SHP77 treated with DMSO at 0.1 percent for 48 hours (cell line): Measurements from ENCODE around the gene IRGC.

Experiments used
- DNase-seq: peaks from one replicate; lab custom pipeline; 2025; lab: John Stamatoyannopoulos, UW

The IRGC gene

DNA sequence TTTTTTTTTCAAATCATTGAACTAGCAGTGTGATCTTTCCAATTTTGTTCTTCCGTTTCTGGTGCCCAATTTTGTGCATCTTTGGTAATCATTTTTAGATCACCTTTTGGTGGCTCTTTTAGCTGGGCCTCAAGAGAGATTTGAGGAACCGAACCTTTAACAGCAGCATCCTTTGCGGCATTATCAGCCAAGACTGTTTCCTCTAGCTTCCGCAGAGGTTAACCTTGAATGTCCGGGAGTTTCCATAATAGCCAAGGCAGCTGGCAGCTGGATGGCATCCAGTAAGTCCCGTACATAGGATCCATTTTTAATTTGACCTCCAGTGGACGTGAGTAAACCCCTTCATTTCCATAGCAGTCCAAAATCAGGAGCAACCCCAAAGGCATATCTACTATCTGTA is 9.6 kb downstream of the IRGC start:
- DNase-seq: no peak

DNA sequence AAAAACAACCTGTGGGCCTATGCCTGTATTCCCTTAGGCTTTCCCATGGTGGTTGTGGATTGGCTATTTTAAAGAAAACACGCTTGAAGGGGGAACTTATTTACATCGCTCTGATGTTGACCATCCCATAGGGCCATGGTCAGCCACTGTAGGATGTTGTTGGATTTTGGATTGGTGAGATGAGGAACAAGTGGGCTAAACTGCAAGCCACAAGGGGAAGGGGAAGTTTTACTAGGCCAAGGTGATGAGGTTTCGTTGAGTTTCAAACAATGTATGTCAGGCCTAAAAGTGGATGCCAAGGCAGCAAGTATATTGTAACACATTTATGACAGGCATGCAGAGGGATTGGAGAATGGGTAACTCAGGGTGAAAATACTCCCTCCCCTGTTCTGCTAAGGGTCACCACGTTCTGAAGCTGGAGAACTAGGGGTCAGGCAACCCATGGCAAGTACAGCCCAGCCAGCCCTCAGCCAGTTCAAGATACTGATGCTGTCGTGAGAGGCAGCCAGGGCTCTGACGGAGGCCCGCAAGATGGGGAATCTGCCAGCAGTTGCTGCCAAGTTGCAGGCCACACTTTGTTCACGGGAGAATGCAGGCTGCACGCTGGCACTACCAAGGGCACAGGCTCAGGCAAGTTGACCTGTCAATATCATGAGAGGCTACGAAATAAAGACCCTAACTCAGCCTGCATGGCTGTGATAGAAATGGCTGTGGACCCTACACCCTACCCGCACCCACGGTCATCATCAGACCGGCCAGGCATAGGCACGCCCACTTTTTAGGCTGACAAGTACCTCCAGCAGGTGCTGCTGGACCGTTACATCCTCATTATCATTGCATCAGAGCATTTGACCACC is 11.1 kb downstream of the IRGC start:
- DNase-seq: no peak

DNA sequence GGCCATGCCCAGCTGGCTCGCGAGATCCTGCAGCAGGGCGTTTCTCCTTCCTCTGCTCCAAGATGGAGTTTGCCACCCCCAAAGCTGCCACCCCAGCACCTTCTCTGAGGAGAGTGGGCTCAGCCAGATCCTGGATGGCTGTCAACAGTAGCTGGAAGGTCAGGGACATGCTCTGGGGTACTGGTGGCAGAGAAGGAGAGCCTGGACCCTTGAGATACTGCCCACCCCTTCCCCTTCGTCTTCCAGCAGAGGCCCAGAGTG is 11.6 kb downstream of the IRGC start:
- no peak for DNase-seq

DNA sequence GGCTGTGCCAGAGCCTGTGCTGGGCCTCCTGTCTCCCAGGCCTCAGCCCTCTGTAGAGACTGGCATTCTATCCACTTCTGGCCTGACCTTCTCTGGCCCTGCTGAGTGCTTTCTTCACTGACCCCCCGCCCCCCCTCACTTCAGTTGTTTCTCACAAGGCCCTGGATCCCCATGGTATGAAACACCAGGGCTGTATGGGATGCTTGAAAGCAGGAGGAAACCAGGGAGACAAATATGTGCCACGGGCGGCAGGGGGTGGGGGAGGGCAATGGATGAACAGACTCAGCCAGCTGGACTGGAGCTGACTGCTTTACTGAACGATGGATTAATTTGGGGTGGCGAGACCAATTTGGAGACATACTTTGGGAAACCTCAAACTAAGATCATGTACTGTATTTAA is 14.0 kb downstream of the IRGC start:
- no peak for DNase-seq

DNA sequence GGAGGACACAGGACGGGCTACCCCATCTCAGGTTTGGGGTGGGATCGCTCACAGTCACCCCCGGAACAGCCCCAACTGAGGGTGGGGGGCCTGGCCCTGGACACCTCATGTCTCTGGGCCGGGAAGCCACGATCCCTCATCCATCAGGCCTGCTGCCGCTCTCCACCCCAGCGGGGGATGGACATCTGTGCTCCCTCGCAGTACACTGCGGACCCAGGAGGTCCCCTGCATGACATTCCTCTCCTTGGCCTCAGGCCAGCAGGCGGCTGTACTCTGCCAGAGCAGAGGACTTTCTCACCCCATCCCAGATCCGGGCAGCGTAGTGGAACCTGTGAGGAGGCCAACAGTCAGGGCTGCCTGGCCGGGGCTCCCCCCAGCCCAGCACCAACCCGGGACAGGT is 15.5 kb downstream of the IRGC start:
- no peak for DNase-seq

DNA sequence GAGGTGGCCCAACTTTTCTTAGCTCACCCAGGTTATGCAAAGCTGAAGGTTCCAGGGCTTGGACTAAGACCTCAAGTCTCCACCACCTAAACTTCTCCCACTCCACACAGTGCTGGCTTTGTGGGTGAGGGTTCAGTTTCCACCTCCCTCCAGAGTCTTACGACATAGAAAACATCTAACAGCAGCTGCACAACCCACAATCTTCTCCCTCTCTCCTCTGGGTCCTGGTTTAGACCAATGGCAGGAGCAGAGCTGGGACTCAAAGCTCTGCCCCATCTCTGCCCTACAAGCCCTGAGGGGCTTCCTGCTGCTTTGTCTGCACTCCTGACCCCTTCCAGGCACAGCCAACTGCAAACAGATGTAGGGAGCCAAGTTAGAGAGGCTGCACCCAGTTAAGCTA is 16.0 kb downstream of the IRGC start:
- DNase-seq: no peak

DNA sequence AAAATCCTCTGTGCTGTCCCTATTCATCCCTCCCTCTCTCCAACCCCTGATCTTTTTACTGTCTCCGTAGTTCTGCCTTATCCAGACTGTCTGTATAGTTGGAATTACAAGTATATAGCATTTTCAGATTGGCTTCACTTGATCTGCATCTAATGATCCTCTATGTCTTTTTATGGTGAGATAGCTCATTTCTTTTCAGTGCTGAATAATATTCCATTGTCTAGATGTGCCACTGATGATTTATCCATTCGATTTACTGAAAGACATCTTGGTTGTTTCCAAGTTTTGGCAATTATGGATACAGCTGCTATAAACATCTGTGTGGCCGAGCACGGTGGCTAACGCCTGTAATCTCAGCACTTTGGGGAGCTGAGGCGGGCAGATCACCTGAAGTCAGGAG is 19.1 kb downstream of the IRGC start:
- no peak for DNase-seq

DNA sequence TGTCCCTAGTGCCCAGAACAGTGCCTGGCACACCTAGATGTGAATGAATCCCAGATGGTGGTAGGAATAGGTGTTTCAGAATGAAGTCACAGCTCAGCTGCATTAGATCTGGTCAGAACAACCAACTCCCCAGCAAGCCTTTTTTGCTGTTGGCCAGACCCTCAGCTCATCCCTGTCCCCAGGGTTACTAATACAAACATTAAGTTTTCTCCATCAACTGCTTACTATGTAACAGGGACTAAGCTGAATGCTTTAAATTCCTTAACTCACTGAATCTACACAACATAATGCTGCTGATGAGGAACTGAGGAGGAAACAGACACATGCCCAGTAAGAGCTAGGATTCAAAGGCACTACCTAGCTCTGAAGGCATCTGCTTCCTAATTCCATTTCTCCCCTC is 20.1 kb downstream of the IRGC start:
- no peak for DNase-seq

DNA sequence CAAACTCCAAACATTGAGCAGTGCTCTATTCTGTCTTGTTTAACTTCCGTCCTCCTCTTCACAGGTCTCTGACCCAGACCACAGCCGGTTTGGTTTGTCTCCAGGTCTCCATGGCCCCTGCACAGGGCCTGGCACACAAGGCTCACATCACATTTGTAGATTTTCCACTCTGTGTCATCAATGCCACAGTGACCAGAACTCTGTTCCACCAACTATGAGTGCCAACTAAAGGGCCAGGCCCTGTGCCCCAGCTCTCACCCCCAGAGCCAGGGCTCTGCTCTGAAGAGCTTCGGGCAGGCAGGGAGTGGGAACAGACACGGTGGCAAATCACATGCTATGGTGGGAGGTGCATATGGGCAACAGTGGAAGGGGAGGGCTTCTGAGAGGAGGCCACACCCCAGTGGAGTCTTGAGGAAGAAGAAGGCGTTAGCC is 22.9 kb downstream of the IRGC start:
- DNase-seq: no peak

DNA sequence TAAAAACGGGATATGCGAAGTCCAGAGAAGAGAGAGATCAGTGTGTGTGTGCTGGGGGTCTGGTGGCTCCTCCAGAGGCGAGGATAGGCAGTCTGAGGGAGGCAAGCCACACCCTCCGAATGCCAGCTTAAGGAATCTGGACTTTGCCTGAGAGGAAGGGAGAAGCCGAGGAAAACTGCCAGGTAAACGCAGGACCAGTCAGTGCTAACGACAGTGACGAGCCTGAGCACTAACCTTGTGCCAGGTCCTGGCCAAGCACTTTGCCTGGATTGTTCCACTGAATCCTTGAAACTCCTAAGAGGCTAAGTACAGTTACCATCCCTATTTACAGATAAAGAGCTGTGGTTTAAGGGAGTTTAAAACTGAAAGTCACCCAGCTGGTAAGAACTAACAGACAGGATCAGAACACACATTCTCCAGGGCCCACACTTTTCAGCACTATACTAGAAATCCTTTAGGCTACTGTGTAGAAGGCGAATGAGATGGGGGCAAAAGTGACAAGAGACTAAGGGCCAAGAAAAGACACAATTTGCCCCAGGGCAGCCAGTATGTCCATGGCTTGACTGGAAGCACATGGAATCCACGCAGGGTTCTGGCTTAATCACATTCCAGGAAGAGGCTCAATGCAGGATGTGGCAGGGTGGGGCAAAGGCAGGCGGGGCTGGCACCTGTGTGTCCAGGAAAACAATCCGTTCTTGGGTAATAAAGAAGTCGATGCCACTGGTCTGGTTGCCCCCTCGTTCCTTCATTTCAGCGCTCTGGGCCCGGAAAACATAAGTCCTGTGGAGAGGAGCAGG is 23.8 kb downstream of the IRGC start:
- no peak for DNase-seq

DNA sequence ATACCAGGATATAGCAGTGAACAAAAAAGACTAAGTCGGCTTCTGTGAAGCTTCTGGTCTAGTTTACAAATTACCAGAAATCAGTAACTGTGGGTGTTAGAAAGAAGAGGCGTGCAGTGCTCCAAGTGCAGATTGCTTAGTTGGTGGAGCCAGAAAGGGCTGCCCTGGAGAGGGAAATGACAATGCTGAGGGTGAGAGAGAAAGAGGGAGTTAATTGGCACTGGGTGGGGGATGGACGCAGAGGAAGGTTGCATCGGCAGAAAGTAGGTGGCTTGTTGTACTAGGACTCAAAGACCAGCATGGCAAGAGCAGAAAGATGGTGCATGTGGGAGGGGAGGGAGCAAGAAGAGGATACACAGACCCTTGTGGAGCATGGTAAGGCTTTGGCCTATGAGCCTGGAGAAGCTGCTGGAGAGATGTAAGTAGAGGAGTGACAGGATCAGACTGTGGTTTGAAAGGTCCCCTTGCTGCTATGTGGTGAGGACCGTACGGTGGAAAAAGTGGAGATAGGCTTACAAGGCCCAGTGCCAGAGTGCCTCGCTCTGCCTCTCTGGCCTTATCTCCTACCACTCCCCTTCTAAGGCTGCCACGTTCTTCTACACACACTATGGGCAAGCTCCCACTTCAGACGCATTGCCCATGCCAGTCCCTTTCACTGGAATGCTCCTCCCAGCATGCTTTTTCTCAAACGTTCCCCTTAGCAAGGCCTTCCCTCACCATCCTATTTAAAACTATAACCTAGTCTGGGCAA is 25.4 kb downstream of the IRGC start:
- no peak for DNase-seq

DNA sequence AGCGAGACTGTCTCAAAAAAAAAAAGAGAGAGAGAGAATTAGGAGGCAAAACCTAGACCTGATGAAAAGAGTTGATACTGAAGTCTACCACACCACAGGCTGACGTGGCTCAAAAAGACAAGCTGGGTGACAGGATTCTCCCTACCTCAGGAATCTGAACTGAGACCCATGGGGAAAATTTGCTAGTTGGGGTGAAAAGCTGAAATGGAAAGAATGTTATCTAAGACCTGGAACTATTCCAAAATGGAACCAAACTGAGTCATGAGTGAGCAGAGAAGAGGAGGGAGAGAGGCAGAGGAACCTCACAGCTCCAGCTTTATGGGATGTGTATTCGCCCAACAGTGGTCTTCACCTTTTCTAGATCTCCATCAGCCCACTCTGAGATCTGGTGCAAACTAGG is 27.2 kb downstream of the IRGC start:
- DNase-seq: no peak

DNA sequence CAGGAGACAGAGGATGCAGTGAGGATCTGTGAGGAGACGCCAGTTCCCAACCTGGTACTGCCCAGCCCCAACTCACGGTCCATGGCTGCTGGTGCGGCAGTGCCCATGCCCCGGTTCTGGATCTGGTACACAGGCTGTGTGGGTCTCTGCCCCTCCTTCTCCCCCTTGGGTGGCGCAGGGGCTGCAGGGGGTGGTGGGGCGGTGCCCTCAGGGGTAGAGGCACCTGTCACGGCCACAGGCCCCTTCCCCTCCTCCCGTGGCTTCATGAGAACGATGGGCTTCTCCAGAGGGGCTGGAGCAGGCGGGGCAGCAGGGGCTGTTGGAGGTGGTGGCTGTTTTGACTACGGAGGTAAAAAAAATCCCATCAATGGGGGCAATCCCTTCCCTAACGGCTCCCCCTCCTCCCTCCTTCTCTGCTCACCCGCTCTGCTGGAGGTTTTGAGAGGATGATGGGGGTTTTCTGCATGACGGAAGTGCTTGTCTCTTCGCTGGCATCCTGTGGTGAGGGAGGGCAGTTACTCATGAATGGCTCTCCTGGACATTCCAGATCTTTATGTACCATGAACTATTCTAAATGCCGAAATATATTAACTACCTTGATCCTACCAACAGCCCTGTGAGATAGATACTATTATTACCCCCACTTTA is 31.8 kb downstream of the IRGC start:
- no peak for DNase-seq

DNA sequence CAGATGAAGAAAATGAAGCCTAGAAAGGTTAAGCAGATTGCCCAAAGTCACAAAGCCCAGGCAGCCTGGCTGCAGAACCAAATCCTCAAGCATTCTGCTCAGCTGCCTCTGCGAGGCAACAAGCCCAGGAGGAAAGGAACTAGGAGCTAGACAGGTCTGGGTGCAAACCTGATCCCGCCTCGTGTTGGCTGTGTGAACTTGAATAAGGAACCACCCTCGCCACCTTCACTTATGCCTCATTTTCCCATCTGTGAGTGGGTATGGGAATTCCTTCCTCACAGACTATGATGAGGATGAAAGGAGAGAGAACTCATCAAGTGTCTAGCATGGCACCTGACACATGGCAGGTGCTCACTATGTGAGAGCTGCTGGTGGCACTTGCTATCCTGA is 32.3 kb downstream of the IRGC start:
- no peak for DNase-seq

DNA sequence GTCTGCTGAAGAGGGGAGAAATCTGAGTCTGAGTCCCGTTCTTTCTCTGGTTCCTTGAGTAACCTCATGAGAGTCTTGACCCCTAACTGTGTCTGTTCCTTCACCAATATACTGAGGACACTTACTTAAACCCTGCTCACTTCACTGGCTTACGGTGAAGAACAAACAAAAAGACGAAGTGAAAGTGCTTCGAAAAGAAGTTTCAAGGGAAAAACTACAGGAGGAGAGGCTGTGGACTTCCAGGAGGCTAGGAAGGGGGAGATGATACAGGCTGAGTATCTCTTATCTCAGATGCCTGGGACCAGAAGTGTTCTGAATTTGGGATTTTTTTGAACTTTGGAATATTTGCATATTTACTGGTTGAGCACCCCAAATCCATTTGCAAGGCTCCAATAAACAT is 32.8 kb downstream of the IRGC start:
- no peak for DNase-seq

DNA sequence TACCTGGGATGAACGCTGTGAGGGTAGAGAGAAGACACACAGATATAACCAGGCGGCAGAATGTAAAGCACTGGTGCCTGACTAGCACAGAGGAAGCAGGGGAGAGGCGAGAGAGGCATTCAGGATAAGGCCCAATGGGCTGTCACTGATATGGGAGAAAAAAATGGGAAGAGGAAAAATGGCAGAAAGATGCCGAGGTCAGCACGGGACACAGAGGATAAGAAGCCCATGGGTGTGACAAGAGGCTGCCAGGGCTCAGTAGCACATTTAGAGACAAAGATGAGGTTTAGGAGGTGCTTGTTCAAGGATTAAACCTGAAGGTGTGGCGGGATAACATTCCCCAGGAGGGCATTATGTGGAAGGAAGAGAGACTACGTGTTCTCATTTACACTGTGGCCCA is 33.3 kb downstream of the IRGC start:
- no peak for DNase-seq

DNA sequence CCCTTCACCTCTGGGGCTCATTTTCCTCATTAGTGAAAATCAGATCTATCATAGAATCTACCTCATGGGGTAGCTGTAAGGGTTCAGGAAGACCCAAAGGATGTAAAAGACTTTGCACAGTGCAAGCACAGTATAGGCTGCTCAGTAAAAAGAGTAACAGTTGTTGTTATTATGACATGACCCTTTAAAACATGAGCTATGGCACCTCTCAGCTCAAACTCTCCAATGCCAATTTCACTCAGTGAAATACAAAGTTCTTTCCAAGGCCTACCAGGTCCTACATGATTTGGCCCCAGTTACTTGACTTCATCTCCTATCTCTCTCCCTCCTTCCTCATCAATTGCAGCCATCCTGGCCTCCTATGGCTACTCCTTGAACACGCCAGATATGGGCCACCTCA is 34.0 kb downstream of the IRGC start:
- no peak for DNase-seq

DNA sequence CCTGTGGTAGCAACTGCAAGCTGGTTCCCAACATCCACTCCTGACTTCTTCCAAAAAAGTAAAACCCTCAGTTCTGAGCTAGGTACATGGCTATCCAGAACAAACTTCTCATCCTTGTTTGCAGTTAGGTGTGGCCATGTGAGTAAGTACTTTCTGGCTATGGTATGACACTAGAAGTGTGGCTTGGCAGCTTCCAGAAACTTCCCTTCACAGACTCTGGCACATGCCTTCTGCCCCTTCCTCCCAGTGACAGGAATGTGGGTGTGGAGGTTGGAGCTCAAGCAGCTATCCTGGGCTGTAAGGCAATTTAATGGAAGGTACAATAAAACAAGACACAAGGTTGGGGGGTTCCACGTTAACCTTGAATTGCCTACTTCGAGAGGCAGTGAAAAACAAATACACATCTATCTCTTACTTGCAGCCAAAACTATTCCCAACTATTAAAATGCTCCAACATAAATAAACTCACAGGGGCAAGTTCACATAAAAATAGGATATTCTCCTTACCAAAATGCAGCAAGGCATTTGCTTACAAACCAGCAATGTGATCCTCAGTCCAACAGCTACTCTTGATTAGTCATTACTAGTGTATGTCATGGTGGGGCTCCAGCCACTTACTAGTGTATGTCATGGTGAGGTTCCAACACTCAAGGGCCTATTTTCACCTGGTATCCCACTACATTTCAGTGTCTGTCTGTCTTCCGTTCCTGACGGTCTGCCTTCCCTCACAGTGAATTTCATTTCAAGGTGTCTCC is 35.8 kb downstream of the IRGC start:
- DNase-seq: no peak

DNA sequence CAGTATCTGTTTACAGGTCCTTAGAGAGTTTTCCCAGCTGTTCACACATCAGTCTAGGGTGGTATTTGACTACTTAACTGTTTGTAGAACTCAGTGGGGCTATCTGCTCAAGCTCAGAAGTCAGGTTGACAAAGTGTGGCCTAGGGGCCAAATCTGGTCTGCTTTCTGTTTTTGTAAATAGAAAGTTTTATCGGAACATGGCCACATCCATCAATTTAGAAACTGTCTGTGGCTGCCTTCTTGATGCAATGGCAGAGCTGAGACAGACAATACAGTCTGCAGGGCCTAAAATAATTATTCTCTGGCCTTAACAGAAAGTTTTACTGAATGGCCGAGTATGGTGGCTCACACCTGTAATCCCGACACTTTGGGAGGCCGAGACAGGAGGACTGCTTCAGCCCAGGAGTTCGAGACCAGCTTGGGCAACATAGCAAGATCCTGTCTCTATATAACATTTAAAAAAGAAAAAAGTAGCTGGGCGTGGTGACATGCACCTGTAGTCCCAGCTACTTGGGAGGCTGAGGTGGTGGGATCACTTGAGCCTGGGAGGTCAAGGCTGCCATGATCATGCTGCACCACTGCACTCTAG is 36.5 kb downstream of the IRGC start:
- no peak for DNase-seq

DNA sequence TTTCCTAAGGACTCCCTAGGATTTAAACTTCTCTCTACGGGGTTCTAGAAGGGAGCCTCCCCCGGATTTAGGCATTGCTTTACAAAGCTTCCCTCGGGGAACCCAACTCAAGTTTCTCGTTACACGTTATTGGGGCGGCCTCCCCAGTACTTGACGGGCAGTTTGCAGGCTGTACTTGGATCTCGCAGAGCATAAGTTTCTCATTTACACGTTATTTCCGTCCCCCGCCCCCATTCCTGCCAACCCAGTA is 38.3 kb downstream of the IRGC start:
- no peak for DNase-seq

DNA sequence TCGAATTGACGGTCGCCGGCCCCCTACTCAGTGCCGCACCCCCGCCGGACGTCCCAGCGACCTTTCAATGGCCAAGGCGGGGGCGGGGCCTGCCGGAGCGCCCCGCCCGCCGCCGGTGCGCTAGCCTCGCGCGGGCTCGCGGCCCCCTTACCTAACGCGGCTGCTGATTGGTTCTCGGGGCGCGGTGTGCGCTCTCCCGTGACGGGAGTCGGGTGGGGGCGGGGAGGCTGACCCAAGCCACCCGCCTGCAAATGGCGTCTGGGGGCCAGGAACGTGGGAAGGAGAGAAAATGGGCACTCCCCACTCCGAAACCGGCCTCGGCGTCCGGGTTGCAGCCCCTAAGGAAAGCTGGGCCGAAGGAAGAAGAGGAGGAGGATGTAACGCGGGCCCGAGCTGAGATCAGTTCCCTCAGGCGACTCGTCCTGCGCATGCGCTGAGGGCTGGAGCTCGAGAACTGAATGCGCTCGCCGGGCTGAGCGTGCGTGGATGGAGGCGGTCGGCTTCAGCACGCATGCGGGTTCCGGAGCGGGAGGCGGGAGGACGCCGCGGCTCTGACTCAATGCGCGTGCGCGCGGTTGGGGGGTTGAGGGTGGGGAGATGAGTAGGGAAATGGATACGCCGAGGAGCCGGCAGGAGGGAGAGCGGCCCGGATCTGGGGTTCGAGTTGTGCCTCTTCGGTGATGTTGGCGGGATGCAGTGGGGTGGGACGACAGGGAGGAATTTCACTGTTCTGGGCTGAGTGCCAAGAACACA is 38.8 kb downstream of the IRGC start, which contains the start of gene SMG9:
Gene SMG9 (minus strand): TSS at position 460 of the 753 bp plus-strand sequence. CDS start 4,221 bp downstream, outside the sequence.
- DNase-seq: peak; percentile 86
